Stimulated activated CD8-positive, alpha-beta memory T cell treated with anti-CD3 and anti-CD28 coated beads, Interleukin-15, amount 100 ng/mL, for 4 hours (primary cell): ENCODE results near the gene ARL8A.
"Not testable (repeated sequence)": the region's sequence is repeated elsewhere in the genome, so short reads cannot be mapped to it uniquely, and the experiment has no call there.

Source experiments
- DNase-seq, 2 donors: peaks; one replicate each; pipeline ENCODE4 v3.0.0-alpha.2; 2020; ENCODE audit warnings: low read depth in 2 of 2

The ARL8A gene

DNA sequence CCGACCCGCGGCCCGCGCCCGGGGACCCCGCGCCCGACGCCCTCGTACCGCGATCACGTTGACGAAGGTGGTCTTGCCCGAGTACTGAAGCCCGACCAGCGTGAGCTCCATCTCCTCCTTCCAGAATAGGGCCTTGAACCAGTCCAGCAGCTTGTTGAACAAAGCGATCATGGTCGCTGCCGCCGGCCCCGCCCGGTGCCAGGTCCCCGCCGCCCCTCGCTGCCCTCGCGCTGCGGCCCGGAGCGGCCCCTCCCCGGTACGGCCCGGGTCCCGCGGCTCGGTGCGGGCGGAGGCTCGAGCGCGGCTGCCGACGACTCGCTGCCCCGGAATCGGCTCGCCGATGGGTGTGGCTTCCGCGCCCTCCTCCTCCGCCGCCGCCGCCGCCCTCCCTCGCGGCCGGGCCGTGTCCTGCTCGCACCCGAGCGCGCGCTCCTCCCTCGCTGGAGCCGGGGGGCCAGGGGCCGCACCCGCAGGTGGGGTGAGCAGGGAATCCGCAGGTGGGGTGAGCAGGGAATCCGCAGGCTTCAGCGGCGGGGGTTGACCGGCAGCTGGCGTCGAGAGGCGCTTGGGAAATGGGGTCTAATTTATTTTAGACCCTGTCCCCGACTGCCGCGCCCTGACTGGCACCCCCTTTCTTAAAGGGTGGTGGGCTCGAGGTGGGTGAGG is at the start of gene ARL8A:
Gene ARL8A (minus strand): TSS at position 336 of the 666 bp plus-strand sequence. CDS start 165 bp downstream, at position 171.
- DNase-seq = peak in 1 of 2 donors; percentile 45

DNA sequence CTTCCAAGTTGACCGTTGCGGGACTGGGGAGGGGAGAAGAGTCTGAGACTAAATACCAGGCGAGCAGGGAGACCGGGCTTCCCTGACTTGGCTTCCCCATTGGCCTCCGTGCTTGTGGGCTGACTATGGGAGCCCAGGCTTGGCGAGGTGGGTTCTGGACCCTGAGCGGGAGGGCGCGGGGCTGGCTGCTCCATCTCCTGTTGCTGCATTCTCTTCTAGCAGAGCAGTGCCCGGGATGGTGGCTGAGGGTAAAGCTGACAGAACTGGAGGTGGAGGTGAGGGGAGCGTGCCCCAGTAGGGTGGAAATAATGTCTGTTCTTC is 49.8 kb upstream of the ARL8A start:
- no peak for DNase-seq

- no peak for DNase-seq
Observed at GRCh38 chr1:202193614-202194327, 49.2 kb upstream of the ARL8A start, which contains the start of gene LGR6. Gene LGR6 (plus strand): TSS chr1:202193799. CDS start chr1:202193990, 191 bp downstream.

- DNase-seq = peak in 1 of 2 donors; percentile 17
Observed at GRCh38 chr1:202192770-202193613, 48.5 kb upstream of the ARL8A start.

DNA sequence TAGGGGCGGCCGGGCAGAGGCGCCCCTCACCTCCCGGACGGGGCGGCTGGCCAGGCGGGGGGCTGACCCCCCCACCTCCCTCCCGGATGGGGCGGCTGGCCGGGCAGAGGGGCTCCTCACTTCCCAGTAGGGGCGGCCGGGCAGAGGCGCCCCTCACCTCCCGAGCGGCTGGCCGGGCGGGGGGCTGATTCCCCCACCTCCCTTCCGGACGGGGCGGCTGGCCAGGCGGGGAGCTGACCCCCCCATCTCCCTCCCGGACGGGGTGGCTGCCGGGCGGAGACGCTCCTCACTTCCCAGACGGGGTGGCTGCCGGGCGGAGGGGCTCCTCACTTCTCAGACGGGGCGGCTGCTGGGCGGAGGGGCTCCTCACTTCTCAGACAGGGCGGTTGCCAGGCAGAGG is 46.9 kb upstream of the ARL8A start:
- not testable (repeated sequence) for DNase-seq

DNA sequence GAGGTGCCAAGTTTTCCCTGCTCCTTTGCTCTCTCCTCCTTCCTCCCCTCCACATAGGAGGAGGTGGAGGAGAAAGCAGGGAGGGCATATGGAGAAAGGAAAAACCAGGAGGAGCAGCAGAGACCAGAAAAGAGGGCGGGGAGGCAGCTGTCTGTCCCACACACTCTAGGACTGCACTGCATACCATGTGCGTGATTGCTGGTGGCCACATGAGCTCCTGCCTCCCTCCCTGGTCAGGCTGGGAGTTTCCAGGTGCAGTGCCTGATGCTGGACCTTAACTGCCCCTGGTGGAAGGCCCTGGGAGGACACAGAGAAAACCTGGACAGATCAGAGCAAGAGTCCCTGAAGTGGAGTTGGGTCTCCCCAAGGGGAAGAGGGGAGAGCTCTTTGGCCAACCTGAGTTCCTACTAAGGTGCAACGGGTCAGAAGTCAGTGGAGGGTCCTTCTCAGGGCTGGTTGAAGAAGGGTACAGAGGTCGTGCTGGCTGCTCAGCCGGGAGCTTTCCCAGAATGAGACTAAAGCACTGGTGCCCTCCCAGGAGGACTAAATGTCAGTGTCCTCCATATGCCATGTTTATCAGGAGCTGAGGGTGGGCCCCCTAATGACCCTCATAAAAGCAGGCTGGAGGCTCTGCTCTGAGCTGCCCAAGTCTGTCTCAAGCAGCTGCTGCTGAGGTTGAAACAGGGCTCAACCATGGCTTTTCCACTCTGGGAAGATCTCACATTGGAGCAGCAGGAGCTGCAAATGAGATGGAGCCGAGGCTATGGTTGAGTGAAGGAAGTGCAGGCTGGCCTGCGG is 45.6 kb upstream of the ARL8A start:
- no peak for DNase-seq

DNA sequence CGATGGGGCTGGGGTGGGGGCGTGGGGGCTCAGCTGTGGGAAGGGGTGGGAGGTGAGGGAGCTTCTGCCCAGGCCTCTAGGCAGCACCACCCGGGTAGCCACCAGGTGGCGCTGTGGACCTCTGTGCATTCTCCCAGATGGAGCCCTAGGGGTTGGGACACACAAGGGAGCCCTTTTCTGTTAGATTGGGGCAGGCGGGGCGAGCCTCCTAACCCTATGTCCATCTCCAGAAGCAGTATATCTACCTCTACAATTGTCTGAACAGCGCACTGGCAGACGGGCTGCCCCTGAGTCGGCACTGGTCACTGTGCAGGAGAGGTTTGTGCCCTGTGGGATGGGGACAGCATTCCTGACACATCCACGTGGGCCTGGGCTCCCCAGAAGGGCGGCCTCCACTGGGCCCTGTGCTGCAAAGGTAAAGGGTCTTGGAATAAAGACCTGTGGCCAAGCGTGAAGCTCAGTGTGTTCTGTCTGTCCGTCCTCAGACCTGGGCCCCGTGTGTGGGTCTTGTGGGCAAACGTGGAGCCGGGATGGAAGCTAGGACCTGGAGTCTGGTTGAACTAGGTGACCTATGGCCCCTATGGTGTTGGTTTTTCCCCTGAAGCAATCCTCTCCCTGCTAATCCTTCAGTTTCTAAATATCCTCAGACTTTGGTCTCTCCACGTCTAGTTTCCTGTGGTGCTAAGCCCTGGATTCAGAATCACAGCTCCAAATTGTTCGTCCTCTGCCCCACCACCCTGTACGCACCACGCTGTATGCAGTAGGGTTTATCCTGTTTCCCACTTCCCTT is 44.7 kb upstream of the ARL8A start:
- peak; percentile 47 to 49 for DNase-seq

GRCh38 chr1:202187697-202188407 is 43.3 kb upstream of the ARL8A start:
- DNase-seq = no peak

DNA sequence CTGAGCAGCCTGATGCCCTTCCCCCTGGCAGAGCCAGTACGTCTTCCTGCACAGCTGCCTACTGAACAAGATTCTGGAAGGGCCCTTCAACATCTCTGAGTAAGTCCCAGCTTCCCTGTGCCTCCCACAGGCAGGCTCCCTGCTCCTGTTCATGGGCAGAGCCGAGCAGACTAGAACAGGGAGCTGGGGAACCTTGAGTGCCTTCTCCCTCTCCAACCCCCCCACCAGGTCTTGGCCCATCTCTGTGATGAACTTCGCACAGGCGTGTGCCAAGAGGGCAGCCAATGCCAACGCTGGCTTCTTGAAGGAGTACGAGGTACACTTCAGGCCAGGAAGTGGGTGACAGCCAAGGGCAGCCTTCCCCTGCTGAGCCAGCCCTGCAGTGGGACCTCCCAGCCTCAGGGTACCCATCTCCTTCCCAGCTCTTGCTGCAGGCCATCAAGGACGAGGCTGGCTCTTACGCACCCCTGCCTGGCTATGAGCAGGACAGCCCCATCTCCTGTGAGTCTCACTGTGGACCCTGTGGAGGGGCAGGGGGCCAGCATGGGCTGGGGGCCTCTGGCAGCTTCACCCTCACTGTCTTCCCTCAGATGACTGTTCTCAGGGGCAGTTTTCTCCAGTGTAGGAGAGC is 42.6 kb upstream of the ARL8A start:
- DNase-seq = no peak

DNA sequence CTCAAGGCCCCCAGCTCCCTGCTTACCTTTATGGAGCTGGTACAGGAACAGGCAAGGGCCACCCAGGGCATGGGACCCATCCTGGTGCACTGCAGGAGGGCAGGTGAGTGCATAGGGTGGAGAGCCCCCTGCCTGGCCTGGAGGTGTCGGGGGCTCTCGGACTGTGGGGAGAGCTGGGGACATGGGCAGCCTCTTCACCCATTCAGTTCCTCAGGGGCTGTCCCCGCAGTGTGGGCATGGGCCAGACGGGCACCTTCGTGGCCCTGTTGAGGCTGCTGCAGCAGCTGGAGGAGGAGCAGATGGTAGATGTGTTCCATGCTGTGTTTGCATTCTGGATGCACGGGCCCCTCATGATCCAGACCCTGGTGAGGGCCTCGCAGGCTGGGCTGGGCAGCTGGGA is 41.8 kb upstream of the ARL8A start:
- no peak for DNase-seq

DNA sequence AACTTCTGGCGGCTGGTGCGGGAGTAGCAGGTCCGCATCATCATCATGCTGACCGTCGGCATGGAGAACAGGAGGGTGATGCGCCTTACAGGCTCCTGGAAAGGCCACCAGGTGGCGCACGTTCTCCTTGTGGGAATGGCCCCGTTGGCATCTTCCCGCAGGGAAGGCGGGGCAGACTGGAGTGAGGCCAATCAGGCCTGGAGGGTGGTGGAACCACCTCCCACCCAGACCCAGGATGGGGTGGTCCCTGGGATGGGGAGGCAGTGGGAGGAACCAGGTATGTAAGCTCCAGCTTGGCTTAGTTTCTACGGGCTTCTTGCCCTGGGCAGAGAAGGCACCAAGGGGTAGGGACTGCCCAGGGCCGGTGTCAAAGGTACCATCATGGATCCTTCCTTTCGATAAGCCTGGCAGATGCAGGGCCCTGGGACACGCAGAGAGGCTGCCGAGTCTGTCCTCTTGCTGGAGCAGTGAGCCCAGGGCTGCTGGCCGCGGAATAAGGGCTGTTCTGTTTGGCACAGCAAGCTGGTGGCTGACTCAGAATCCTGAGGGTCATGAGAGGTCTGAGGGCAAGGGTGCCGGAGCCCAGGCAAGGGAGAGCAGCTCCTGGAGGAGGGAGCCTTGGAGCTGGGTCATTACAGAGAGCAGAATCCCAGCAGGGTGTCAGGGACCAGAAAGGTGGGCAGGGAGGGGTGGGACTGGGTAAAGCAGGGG is 40.4 kb upstream of the ARL8A start:
- peak; percentile 32 to 36 for DNase-seq

- no peak for DNase-seq
Observed at GRCh38 chr1:202182040-202182877, 37.7 kb upstream of the ARL8A start.

- no peak for DNase-seq
Observed at GRCh38 chr1:202181586-202181985, 37.0 kb upstream of the ARL8A start.

DNA sequence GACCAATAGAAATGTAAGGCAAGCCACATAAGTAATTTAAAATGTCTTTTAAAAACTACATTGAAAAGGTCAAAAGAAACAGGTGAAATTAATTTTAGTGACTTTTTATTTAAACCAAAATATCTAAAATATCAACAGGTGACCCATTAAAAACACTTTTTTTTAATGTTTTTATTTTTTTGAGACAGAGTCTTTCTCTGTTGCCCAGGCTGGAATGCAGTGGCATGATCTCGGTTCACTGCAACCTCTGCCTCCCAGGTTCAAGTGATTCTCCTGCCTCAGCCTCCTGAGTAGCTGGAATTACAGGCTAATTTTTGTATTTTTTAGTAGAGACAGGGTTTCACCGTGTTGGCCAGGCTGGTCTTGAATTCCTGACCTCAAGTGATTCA is 36.2 kb upstream of the ARL8A start:
- not testable (repeated sequence) for DNase-seq

DNA sequence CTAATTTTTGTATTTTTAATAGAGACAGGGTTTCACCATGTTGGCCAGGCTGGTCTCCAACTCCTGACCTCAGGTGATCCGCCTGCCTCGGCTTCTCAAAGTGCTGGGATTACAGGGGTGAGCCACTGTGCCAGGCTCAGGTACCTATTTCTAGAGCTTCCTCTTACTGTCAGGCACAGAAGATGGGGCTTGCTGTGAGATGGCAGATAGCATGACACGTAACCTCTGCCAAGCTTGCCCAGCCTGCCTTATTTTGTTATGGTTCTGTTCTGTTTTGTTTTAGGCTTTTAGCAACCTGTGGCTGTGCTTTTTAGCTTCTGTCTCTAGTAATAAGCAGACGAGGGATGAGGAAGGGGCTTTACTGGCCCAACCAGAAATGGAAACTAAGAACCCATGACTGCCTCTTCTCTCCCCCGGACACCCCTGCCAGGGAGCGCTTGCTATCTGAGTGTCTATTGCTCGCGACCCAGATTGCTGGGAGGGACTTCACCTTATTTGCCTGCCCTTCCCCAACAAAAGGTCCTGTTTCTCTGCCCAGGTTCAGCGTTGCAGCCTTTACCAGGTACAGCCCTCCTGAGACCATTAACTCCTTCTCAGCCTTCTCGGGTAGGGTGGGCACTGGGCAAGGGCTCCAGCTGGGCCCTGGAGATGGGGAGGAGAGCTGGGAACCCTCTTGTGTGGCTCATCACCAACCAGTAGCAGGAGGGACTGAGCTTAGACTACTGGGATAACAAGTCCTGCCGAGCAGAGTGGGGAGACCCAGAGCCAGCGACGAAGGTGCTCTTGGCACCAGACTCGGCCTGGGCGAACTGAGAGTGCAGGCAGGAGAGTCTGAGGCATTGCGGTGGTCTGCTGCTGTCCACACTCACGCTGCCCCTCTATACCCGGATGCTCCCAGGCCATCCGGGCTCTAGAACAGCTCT is 35.6 kb upstream of the ARL8A start:
- no peak for DNase-seq

DNA sequence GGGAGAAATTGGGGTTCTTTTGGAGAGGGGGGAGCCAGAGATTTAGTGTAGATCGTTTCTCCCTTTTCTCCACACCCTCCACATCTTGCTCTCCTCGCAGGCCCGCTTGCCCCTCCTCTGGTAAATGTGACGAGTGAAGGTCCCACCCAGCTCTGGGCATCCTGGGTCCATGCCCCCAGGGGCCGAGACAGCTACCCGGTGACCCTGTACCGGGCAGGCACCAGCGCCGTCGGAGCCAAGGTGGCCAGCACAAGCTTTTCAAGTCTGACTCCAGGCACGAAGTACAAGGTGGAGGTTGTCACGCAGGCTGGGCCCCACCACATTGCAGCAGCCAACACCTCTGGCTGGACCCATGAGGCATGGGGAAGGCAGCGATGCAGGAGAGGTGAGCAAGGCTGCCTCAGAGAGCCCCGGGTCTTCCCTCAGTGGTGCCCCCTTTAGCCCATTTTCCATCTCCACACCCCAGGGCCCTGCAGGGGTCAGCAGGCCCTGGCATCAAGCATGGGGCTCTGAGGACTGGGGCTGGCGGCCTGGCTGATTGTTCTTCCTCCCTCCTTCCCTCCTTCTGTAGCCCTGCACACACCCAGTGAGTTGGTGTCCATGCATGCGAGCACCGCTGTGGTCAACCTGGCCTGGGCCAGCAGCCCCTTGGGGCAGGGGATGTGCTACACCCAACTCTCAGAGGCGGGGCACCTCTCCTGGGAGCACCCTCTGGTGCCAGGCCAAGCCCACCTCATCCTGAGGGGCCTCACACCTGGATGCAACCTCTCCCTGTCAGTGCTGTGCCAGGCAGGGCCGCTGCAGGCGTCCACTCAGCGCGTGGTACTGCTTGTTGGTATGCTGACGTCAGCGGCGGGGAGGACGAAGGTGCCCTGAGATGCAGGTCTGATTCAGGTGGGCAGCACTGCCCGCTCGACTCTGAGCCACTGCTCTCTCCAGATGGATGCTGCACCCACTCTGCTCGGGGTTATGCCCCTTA is 32.7 kb upstream of the ARL8A start:
- DNase-seq = no peak
